ENCODE data around the gene HHAT.

The HHAT gene

GRCh38 chr1:210663730-210664573, 335.2 kb downstream of the HHAT start:
- in situ Hi-C loops (cut with MboI; ENCODE audit: low sequenced_read_pairs): no loop called here

GRCh38 chr1:210669951-210670350, 341.2 kb downstream of the HHAT start:
- in situ Hi-C loops (cut with MboI; ENCODE audit: low sequenced_read_pairs): no loop called here

- in situ Hi-C loops (cut with MboI; ENCODE audit: low sequenced_read_pairs): no loop called here
These were observed 345.4 kb downstream of the HHAT start for GRCh38 chr1:210674151-210674550.

GRCh38 chr1:210676539-210676938, 347.8 kb downstream of the HHAT start:
- in situ Hi-C loops (cut with MboI; ENCODE audit: low sequenced_read_pairs): no loop called here

GRCh38 chr1:210677533-210677932, 348.8 kb downstream of the HHAT start:
- in situ Hi-C loops (cut with MboI; ENCODE audit: low sequenced_read_pairs): no loop called here

GRCh38 chr1:210678306-210678705, 349.6 kb downstream of the HHAT start:
- in situ Hi-C loops (cut with MboI; ENCODE audit: low sequenced_read_pairs): no loop called here

GRCh38 chr1:210681158-210681557, 352.5 kb downstream of the HHAT start:
- in situ Hi-C loops (cut with MboI; ENCODE audit: low sequenced_read_pairs): no loop called here

GRCh38 chr1:210683403-210684047, 354.8 kb downstream of the HHAT start:
- in situ Hi-C loops (cut with MboI; ENCODE audit: low sequenced_read_pairs): no loop called here

- in situ Hi-C loops (cut with MboI; ENCODE audit: low sequenced_read_pairs): no loop called here
These were observed 356.0 kb downstream of the HHAT start for GRCh38 chr1:210684466-210685294.

GRCh38 chr1:210685295-210685650, 356.6 kb downstream of the HHAT start:
- in situ Hi-C loops (cut with MboI; ENCODE audit: low sequenced_read_pairs): no loop called here

- in situ Hi-C loops (cut with MboI; ENCODE audit: low sequenced_read_pairs): no loop called here
These were observed 358.1 kb downstream of the HHAT start for GRCh38 chr1:210686841-210687240.

- in situ Hi-C loops (cut with MboI; ENCODE audit: low sequenced_read_pairs): no loop called here
These were observed 359.0 kb downstream of the HHAT start for GRCh38 chr1:210687582-210688279.

- in situ Hi-C loops (cut with MboI; ENCODE audit: low sequenced_read_pairs): no loop called here
These were observed 360.0 kb downstream of the HHAT start for GRCh38 chr1:210688512-210689234.

- in situ Hi-C loops (cut with MboI; ENCODE audit: low sequenced_read_pairs): no loop called here
These were observed 361.1 kb downstream of the HHAT start for GRCh38 chr1:210689826-210690225.

- in situ Hi-C loops (cut with MboI; ENCODE audit: low sequenced_read_pairs): no loop called here
These were observed 361.5 kb downstream of the HHAT start for GRCh38 chr1:210690236-210690635.

- in situ Hi-C loops (cut with MboI; ENCODE audit: low sequenced_read_pairs): no loop called here
These were observed 362.4 kb downstream of the HHAT start for GRCh38 chr1:210691039-210691610.

GRCh38 chr1:210692796-210693195, 364.1 kb downstream of the HHAT start:
- in situ Hi-C loops (cut with MboI; ENCODE audit: low sequenced_read_pairs): no loop called here

- in situ Hi-C loops (cut with MboI; ENCODE audit: low sequenced_read_pairs): no loop called here
These were observed 366.3 kb downstream of the HHAT start for GRCh38 chr1:210695026-210695425.

GRCh38 chr1:210696709-210697108, 368.0 kb downstream of the HHAT start:
- in situ Hi-C loops (cut with MboI; ENCODE audit: low sequenced_read_pairs): no loop called here

- in situ Hi-C loops (cut with MboI; ENCODE audit: low sequenced_read_pairs): no loop called here
These were observed 368.5 kb downstream of the HHAT start for GRCh38 chr1:210697185-210697584.
